ENCODE data around the gene SOX6. TPM values are rescaled to one million over a fixed set of nuclear protein-coding genes. Genes with fewer than 3 reads are reported as not detected.
"Not testable (repeated sequence)": the region's sequence is repeated elsewhere in the genome, so short reads cannot be mapped to it uniquely, and the experiment has no call there.

SOX6 gene
- total RNA-seq, 1 experiment from 2014 or later, result 5.1 TPM

DNA sequence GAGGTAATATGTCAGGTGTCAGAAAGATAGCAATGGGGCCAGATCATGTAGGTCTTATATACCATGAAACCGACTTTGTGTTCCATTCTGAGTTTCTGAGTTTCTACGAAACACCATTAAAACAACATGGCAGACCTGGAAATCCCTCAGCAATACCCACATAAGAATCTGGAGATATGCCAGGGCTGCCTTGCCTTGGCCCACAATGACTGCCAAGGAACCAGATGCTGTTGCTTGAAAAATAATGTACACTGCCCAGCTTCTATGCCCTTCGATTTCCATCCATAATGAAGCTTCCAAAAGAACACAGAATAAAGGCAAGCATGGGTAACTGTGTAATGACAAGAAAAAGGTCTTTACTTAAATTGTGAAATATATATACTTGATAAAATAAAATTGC is 277.4 kb downstream of the SOX6 start:
- Histone ChIP-seq H2AFZ (no peak overlapping the region), H3K4me1 (replicated peaks; ENCODE audit: insufficient read depth) (no peaks in the 10 kb centered on the region), H3K9me2 (ENCODE audit: insufficient read depth) (no peaks in the 10 kb centered on the region), H3K4me2 (no peak overlapping the region), H3K4me3 (no peak overlapping the region), H3K36me3 (ENCODE audit: low read depth) (no peaks in the 10 kb centered on the region), H3F3A (ENCODE audit: insufficient read depth, low read depth) (no peaks in the 10 kb centered on the region), H3K79me2 (ENCODE audit: low read depth) (no peaks in the 10 kb centered on the region), H4K20me1 (ENCODE audit: insufficient read depth) (no peaks in the 10 kb centered on the region), H3K27me3 (ENCODE audit: insufficient read depth, low read depth) (no peaks in the 10 kb centered on the region), H3K9me3 (ENCODE audit: insufficient read depth, low read depth) (no peaks in the 10 kb centered on the region), H3K27ac (no peak overlapping the region)
- ChIA-PET CTCF (no interaction called here), POLR2A (ENCODE audit: unreplicated experiment) (no interaction called here)
- TF ChIP-seq EZH2 (IDR thresholded peaks at IDR 0.05; ENCODE audit: low read depth), result no peak
- TF ChIP-seq, protein P1, sequence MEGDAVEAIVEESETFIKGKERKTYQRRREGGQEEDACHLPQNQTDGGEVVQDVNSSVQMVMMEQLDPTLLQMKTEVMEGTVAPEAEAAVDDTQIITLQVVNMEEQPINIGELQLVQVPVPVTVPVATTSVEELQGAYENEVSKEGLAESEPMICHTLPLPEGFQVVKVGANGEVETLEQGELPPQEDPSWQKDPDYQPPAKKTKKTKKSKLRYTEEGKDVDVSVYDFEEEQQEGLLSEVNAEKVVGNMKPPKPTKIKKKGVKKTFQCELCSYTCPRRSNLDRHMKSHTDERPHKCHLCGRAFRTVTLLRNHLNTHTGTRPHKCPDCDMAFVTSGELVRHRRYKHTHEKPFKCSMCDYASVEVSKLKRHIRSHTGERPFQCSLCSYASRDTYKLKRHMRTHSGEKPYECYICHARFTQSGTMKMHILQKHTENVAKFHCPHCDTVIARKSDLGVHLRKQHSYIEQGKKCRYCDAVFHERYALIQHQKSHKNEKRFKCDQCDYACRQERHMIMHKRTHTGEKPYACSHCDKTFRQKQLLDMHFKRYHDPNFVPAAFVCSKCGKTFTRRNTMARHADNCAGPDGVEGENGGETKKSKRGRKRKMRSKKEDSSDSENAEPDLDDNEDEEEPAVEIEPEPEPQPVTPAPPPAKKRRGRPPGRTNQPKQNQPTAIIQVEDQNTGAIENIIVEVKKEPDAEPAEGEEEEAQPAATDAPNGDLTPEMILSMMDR (conservative IDR thresholded peaks at IDR 0.05), result no peak
- no TSS peak for BruUV-seq (replicated peaks)
- DNase-seq, result no peak
- intact Hi-C loops (cut with micrococcal nuclease; ENCODE audit: unreplicated experiment), result no loop called here

DNA sequence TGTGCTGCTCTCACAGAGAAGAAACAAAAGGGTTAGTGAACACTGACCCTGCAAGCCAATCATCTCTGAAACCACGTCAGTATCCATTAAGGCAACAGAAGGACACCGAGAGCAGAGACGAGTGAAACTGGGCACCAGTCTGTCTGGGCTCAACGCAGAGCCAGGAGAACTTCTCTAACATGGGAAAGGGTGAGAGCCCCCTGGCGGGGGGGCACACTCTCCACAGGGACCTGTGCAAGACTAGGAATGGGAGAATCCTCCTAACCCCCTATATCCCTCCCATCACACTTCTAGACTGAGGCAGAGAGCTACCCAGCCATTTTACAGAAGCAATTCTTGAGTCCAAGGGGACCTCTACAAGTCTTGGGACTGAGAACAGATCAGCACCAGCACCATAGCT is 285.8 kb downstream of the SOX6 start:
- H3K4me2 ChIP-seq, result no peak overlapping the region
- ChIA-PET POLR2A (ENCODE audit: unreplicated experiment) (no interaction called here), CTCF (no interaction called here)
- no peak overlapping the region for H3K27ac ChIP-seq
- H3K4me3 ChIP-seq, result no peak overlapping the region
- intact Hi-C loops (cut with micrococcal nuclease; ENCODE audit: unreplicated experiment), result no loop called here
- H2AFZ ChIP-seq, result no peak overlapping the region
- H3K27me3 ChIP-seq (ENCODE audit: insufficient read depth, low read depth), result no peaks in the 10 kb centered on the region
- no peaks in the 10 kb centered on the region for H3F3A ChIP-seq (ENCODE audit: insufficient read depth, low read depth)
- no peak for DNase-seq
- TF ChIP-seq, protein P1 (conservative IDR thresholded peaks at IDR 0.05), result no peak
- no peak for TF ChIP-seq EZH2 (IDR thresholded peaks at IDR 0.05; ENCODE audit: low read depth)
- H3K9me3 ChIP-seq (ENCODE audit: insufficient read depth, low read depth), result no peaks in the 10 kb centered on the region
- no peaks in the 10 kb centered on the region for H3K9me2 ChIP-seq (ENCODE audit: insufficient read depth)
- H4K20me1 ChIP-seq (ENCODE audit: insufficient read depth), result no peaks in the 10 kb centered on the region
- H3K4me1 ChIP-seq (replicated peaks; ENCODE audit: insufficient read depth), result no peaks in the 10 kb centered on the region
- BruUV-seq (replicated peaks), result no TSS peak
- H3K36me3 ChIP-seq (ENCODE audit: low read depth), result no peaks in the 10 kb centered on the region
- H3K79me2 ChIP-seq (ENCODE audit: low read depth), result no peaks in the 10 kb centered on the region

DNA sequence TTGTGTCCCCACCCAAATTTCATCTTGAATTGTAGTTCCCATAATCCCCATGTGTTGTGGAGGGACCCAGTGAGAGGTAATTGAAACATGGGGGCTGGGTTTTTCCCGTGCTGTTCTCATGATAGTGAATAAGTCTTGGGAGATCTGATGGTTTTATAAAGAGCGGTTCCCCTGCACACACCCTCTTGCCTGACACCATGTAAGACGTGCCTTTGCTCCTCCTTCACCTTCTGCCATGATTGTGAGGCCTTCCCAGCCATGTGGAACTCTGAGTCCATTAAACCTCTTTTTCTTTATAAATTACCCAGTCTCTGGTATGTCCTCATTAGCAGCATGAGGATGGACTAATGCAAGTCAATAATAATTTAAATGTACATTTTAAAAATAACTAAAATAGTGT is 289.1 kb downstream of the SOX6 start:
- H3K79me2 ChIP-seq (ENCODE audit: low read depth); H3K9me3 ChIP-seq (ENCODE audit: insufficient read depth, low read depth); H3K4me2 ChIP-seq; H4K20me1 ChIP-seq (ENCODE audit: insufficient read depth); CTCF ChIA-PET; H2AFZ ChIP-seq; BruUV-seq (replicated peaks); H3K4me1 ChIP-seq (replicated peaks; ENCODE audit: insufficient read depth); H3K27me3 ChIP-seq (ENCODE audit: insufficient read depth, low read depth); DNase-seq; intact Hi-C loops (cut with micrococcal nuclease; ENCODE audit: unreplicated experiment); H3K9me2 ChIP-seq (ENCODE audit: insufficient read depth); POLR2A ChIA-PET (ENCODE audit: unreplicated experiment); H3K4me3 ChIP-seq; H3K36me3 ChIP-seq (ENCODE audit: low read depth); H3K27ac ChIP-seq; H3F3A ChIP-seq (ENCODE audit: insufficient read depth, low read depth): not testable (repeated sequence)

DNA sequence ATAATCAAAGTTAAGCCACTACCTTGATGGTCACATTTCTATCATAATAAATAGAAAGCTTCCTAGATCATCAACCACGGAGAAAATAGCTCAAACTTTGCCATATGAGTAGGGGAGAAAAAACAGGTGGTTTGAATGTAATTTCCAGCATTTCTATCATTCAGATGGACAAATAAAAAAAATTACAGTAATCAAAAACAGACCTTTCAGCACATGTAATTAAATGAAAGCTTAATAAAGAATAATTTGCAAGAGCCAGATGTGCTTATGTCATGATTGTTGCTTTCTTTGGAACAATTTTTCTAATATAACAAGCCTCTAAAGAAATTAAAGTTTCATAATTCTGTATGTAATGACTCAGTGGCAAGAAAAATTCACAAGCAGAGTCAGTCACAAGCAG is 297.0 kb downstream of the SOX6 start:
- Histone ChIP-seq H2AFZ (no peak overlapping the region), H3F3A (ENCODE audit: insufficient read depth, low read depth) (no peaks in the 10 kb centered on the region), H3K9me3 (ENCODE audit: insufficient read depth, low read depth) (no peaks in the 10 kb centered on the region), H3K4me3 (no peak overlapping the region), H3K27ac (no peak overlapping the region), H3K9me2 (ENCODE audit: insufficient read depth) (no peaks in the 10 kb centered on the region), H3K4me1 (replicated peaks; ENCODE audit: insufficient read depth) (no peaks in the 10 kb centered on the region), H3K4me2 (no peak overlapping the region), H3K79me2 (ENCODE audit: low read depth) (no peaks in the 10 kb centered on the region), H3K36me3 (ENCODE audit: low read depth) (no peaks in the 10 kb centered on the region), H3K27me3 (ENCODE audit: insufficient read depth, low read depth) (no peaks in the 10 kb centered on the region), H4K20me1 (ENCODE audit: insufficient read depth) (no peaks in the 10 kb centered on the region)
- intact Hi-C loops (cut with micrococcal nuclease; ENCODE audit: unreplicated experiment), result no loop called here
- DNase-seq, result no peak
- CTCF ChIA-PET, result no interaction called here
- POLR2A ChIA-PET (ENCODE audit: unreplicated experiment), result no interaction called here
- no TSS peak for BruUV-seq (replicated peaks)
- TF ChIP-seq, protein P1 (conservative IDR thresholded peaks at IDR 0.05), result no peak
- TF ChIP-seq EZH2 (IDR thresholded peaks at IDR 0.05; ENCODE audit: low read depth), result no peak
